Fibroblast of skin of right quadriceps (primary cell): Measurements from ENCODE around the gene RFC5.
A peak's percentile ranks its signal among the peaks of the same experiment; 100 is the strongest.
"Not testable (repeated sequence)": the region's sequence is repeated elsewhere in the genome, so short reads cannot be mapped to it uniquely, and the experiment has no call there.

ENCODE experiments used
- DNase-seq: peaks from one replicate; pipeline ENCODE4 v3.0.0-alpha.2; 2013

Gene RFC5

DNA sequence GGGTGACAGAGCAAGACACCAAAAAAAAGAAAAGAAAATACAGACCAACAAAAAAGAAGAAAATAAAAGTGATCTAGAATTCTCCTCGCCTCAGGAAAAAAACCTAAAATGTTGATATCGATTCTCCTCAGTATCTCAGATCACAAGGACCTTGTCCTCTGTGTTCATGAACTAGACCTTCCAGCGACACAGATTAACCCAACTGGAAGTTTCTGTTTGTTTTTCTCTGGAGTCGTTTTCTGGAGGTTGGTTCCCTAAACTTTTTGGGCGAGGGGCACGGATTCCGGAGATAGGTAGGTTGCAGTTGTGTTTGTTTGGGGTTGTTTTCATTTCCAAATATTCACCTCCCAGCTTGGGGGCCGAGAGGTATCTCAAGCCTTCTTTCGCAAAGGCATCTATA lies 559 bp upstream of the RFC5 start:
- no peak for DNase-seq

DNA sequence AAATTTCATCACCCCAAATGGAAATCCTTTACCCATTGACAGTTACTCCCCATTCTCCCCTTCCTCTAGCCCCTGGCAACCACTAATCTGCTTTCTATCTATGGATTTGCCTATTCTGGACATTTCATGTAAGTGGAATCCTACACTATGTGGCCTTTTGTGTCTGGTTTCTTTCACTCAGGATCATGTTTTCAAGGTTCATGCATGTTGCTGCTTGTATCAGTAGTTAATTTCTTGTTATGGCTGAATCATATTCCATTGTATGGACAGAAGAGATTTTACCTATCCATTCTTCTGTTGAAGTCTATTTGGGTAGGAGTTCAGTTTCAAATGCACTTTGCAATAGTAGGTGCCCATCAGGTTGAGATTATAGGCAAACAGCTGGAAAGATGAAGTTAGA lies 1.4 kb downstream of the RFC5 start:
- DNase-seq, result no peak

DNA sequence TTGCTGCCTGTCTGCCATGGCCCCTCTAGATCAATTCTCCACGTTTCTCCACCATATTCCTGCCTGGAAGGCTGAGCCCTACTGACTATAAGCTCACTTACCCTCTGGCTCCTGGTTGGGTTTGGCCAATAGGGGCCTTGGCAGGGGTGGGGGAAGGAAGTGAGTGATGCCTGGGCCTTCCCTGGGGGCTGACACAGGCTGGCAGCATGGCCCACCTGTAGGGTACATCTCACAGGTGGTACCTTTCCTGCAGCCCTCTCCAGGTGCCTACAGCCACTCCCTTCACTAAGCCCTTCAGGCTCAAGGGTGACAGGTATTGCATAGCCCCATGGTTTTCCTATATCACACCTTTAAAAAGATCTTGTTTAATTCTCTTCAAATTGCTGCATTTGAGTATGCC lies 3.5 kb downstream of the RFC5 start:
- no peak for DNase-seq

DNA sequence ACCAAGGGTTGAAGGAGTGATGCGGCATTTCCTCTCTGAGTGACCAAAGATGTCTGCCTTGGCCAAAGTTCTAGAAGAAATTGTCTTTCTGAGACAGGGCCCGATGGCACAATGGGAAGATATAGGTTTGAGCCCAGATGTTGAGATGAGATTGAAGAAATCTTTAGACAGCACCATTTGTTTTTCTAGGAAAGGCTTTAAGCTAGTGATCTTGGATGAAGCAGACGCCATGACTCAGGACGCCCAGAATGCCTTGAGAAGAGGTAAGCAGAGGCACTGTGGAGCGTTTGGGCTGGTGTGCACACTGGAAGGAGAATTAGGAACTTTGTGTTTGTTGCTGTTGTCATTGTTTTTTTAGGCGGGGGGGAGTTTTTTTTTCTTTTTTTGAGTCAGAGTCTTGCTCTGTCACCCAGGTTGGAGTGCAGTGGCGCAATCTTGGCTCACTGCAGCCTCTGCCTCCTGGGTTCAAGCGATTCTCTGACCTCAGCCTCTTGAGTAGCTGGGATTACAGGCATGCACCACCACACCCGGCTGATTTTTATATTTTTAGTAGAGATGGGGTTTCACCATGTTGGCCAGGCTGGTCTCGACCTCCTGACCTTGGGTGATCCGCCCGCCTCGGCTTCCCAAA lies 5.7 kb downstream of the RFC5 start:
- not testable (repeated sequence) for DNase-seq

DNA sequence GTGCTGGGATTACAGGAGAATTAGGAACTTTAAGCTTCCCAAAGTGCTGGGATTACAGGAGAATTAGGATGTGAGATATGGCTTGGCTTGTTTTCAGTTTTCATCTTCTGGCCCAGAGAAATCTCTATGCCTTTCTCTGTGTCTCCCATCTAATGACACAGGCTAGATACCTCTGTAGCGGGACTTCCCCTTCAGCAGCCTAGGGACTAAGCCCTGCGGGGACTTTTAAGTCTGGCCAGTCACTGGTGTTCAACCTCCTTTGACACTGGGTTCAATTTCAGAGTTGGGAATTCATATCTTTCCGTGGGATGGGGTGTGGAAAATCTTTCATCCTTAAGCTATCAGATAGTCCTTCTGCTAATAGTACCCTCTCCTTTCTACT lies 6.2 kb downstream of the RFC5 start:
- DNase-seq, result no peak

DNA sequence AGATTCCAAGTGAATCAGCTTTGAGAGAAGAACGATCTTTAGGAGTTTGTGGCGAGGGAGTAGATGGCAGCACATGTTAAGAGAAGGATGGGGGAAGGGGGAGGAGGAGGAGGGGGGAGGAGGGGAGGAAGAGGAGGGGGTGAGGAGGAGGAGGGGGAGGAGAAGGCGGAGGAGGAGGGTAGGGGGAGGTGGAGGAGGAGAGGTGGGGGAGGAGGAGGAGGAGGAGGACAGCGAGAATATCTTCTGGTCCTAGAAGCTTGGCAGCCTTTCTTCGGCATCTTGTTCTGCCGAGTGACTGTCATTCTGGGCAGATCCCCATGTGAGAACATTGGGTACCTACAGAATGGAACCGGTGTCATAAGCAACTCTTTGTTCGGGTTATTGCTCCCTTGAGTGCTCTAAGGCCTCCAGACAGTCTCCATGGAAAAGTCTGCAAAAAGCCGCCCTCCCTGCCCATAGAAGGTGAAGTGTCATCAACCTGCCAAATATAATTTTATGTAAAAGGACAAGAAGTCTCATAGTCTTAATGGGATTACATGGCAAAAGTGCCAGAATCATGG lies 6.9 kb downstream of the RFC5 start:
- no peak for DNase-seq

DNA sequence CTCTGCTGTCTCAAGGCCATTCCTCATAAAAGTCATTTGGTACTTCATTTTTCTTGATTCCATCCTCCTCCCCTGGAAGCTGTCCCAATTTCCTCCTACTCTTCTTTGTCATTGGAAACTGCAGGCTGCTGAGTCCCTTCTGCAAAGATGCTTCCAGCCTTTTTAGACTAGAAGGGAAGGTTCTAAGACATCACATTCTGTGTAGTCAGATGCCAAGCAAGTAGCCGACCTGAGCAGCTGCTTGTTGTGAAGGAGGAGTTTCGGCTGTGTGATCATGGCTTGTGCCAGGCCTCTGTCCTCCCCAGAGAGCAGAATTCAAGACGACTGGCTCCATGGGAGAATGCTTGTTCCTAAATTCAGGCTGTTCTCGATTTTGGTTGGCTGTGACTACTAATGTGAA lies 8.7 kb downstream of the RFC5 start:
- DNase-seq, result no peak

DNA sequence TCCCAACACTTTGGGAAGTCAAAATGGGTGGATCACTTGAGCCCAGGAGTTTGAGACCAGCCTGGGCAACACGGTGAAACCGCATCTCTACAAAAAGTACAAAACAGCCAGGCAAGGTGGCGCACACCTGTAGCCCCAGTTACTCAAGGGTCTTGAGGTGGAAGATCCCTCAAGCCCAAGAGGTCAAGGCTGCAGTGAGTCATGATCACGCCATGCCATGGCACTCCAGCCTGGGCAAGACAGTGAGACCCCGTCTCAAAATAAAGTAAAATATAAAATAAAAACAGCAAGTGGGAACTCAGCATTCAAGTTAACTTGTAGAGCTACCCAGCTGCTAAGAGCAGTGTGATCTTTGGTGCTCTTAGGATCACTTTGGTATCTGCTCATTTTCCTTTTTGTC lies 12.7 kb downstream of the RFC5 start:
- DNase-seq, result no peak

DNA sequence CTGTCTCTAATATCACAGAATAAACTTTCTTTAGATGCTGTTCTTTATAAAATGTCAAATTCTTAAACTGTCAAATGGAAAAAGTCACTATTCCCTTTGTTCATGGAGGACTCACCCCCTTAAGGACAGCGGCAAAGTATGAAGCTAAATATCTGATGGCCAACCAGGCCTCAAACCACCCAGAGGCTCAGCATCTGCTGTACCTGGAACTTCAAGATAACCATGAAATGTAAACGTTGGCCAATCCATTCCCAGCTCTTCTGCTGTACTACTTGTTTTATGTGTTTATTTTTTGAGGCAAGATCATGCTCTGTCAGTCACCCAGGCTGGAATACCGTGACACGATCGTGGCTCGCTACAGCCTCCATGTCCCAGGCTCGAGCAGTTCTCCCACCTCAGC lies 15.7 kb downstream of the RFC5 start:
- no peak for DNase-seq

DNA sequence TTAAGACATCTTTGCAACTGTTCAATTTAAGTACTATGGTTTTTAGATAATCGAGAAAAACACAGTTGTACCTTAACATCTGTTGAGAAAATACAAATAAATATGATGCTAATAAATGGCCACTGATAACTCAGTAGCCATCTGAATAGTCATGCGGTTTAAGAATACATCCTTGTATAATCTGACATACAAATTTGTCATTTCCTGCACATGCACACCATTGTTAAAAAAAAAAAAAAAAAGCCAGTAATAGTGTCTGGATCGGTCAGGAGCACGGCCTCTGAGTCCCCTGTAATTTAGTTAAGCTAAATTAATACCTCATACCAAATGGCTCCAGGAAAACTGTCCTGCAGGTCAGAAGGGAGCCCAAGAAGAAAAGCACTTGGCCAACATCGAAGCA lies 16.8 kb downstream of the RFC5 start:
- no peak for DNase-seq

DNA sequence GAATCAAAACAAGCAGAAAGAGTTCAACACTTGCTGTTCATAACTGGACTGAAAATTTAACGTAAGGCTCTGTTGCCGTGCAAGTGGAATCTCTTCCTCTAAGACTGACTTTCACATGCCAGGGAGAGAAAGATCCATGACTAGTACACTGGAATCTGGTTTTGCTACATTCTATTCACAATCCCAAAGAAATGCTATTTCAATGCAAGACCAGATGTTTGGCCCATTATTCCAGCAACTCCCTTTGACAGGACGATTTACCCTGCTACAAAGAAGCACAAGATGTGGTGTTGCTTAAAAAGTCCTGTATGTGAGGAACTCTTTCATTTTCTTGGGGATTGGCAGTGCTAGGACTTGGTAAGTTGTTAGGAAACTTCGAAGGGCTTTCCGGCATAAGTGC lies 17.4 kb downstream of the RFC5 start:
- DNase-seq, result no peak

DNA sequence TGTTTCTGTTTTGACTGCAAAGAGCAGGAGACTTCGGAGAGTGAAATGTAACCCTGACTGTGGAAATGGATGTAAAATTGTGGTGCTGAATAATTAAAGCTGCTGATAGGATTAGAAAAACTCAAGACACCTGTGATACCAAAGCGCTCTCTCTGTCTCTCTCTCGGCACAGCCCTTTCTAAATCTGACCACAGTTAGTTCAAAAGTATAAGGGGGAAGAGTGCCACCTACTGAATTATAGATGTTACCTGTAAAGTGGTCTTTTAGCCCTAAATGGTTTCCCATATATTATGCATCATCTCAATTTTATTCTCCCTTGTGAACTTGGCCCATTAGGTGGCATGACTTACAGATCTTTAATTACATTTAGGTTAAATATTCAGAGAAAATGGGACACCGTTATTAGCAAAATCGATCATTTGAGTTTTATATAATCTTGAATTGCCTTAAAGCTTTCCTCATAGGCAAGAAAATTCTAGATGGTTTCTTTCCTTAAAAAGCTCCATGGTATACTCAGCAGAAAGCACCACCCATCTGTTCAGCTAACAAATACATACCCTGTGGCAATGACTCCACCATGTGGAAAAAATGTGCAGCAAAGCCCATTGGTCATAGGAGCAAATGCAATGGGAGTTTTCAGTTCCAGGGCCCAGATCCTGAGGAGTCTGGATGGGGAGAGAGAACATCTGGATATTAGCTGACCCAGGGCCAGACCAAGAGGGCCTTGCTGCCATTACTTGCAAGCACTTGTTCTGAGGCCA lies 18.1 kb downstream of the RFC5 start:
- peak; percentile 59 for DNase-seq

DNA sequence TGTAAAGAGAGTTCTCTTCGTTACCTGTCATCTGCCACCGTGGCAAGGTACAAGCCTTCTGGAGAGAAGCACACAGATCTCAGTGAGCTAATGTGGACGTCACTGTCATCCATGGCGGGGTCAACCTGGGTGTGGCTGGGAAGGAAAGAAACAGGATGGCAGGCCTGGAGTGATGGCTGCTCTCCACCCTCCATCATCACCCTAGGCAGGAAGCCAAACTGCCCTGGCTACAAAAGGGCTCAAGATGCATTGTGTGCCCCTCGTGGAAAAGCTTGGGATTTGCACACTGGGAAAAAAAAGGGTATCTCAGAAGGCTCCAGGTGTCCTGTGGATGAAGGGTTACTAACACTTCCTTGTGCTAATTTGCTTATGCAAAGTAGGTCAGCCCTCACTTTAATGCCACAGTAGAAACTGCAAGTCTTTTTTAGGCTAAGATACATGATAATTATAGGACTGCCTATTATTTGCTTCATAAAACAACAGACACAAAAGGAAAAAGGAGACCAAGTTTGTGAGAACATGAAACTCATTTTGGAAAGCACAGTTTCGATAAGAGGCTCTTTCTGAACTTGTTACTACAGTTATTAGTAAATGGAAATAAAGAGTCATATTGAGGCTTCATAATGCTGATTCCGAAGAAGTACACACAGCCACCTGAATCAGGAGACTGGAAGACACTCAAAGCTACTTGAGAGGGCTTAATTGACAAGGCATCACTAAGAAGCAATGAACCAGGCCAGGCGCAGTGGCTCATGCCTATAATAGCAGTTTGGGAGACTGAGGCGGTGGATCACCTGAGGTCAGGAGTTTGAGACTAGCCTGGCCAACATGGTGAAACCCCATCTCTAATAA lies 18.9 kb downstream of the RFC5 start:
- DNase-seq, result peak; percentile 30

DNA sequence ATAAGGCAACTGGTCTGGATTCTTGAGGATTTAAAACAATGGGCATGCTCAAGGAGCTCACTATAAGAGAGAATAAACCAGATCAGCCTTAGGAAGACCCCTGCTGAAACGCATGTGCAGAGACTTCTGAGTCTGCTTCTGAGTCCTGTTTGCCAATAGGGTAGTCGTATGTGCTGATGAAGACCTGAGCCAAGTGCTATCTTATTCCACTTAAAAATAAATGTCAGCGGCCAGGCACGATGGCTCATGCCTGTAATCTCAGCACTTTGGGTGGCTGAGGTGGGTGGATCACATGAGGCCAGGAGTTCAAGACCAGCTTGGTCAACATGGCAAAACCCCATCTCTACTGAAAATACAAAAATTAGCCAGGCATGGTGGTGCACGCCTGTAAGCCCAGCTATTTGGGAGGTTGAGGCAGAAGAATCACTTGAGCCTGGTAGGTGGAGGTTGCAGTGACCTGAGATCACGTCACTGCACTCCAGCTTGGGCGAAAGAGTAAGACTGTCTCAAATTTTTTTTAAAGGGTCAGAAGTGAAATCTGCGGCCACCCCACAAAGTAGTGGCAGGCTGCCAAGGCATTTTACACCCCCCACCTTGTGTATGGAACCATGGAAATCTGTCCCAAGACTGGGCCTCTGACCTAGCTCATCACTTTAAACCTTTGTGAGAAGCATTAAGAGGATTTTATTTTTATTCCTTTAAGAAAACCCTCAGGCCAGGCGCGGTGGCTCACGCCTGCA lies 20.3 kb downstream of the RFC5 start:
- no peak for DNase-seq

DNA sequence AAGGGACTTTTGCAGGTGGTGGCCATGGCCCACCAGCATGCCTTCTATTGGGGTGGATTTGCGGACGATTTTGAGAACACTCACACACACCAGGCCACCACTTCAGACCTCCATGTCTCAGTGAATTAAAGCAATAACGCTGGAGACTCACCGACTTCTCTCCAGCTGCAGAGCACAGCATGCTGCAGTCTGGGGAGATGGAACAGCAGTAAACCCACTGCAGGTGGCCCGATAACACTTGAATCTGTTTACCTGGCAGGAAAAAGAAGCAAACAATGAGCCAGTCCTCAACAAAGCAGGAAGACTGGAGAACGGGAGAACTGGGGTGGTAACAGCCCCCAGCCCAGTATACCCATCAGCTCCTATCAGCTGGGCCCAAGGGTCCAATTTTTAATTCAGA lies 21.6 kb downstream of the RFC5 start:
- DNase-seq, result no peak

DNA sequence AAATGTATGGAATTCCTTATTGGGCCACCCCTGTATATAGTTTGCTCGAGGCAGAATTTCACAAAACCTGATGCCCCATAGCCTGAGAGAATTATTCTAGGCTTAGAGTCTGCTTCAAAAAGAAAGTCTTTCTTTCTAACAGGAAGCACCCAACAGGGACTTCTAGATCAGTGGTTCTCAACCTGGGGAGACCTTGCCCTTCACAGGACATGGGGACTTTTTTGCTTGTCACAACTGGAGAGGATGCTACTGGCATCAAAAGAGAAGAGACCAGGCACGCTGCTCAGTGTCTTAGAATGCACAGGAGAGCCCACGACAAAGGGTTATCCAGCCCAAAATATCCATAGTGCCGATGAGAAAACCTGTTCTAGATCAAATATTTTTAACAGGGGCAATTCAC lies 25.6 kb downstream of the RFC5 start:
- no peak for DNase-seq

DNA sequence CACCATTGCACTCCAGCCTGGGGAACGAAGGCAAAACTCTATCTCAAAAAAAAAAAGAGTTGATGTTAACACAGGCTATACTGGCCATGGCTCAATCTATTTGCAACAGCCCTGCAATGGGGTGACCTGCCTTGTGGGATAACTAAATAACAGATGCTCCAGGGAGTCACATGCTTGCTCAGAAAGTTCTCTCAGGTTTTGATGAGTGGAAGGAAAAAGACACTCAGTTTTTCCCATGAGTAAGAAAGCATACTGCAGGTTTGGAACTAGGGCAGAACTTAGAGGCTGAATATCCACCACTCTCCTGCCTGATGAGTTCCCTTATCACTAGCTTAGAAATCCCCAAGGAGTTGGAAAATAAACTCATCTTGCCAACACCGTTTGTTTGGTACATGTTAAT lies 27.6 kb downstream of the RFC5 start:
- no peak for DNase-seq

DNA sequence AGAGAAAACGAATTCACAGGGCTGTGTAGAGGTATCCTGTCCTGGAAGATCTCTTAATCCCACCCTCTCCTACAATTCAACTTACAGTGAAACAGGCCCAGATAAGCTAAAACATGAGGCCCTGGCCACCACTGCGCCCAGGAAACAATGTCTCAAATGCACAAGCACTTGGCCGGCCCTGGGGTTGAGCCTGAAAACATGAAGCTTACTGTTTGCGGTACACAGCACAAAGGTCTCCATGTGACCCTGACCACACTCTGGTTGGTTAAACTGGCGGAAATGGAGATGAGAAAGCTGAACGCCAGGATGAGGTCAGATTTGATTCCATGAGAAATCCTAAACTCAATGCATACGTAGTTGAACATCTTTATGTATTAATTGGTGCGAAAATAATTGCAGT lies 28.1 kb downstream of the RFC5 start:
- no peak for DNase-seq

DNA sequence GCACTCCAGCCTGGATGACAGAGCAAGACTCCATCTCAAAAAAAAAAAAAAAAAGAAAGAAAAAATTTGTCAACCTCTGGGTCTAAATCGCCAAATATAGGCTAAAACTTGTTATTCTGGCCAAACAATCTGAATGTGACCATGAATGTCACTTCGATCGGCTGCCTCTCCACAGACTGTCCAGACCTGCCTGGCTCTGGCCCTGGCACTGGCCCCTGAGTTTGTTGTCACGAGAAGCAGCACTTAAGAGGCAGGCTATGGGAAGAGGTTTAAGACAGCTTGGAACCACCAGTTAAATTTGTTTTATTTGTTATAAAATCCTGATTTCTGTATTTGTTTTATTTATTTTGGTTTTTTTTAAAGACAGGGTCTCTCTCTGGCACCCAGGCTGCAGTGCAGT lies 29.9 kb downstream of the RFC5 start:
- DNase-seq, result no peak

DNA sequence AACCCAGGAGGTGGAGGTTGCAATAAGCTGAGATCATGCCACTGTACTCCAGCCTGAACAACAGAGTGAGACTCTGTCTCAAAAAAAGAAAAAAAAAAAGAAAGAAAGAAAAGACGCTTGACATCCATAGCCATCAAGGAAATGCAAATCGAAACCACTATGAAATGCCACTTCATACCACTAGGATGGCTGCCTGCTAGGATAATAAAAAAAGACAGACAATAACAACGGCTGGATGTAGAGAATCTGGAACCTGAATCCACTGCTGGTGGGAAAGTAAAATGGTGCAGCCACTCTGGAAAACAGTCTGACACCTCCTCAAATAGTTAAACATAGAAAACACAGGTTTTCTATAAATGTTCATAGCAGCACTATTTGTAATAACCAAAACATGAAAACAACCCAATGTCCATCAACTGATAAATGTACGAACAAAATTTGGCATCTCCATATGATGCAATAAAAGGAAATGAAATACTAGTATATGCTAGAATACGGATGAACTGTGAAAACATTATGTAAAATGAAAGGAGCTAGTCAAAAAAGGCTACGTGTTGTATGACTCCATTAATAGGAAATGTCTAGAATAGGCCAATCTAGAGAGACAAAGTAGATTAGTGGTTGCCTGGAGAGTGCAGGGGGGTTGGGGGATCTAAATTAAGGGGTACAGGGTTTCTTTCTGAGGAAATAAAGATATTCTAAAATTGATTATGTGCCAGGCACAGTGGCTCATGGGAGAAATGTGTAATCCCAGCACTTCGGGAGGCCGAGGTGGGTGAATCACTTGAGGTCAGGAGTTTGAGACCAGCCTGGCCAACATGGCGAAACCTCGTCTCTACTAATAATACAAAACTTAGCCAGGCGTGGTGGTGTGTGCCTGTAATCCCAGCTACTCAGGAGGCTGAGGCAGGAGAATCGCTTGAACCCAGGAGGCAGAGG lies 34.7 kb downstream of the RFC5 start:
- DNase-seq, result no peak

DNA sequence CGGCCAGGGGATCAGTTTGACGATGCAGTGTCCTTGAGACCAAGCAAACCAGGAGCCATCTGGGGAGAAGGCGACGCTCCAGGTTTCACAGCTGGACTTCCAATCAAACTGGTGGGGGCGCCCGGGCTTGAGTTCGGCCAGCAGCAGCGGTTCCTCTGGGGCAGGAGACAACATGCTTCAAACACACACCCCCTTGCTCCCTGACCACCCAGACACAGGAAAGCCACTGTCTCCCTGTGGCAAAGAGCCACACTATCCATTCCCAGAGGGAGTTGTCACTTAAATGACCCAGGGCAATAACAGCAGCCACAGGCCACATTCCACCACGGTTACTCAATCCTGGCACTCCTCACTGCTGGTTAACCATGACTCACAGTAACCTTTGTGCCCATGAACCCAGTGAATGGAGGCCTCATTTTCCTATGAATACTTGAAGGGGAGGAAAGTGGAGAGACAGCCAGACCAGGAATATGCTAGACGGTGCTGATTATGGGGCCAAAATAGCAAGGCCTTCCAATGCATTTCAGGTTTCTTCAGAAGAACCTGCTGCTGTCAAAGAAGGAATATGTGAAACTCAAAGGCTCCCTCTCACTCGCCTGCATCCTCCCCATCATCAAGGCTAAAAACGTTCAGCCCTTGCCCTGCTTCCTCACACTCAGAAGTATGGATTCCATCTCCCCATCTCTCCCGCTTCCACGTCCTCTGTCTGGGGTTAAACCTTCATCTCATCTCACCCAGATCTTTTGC lies 36.0 kb downstream of the RFC5 start:
- peak; percentile 92 for DNase-seq
